Spleen (tissue), 7 donors: ENCODE measurements around the gene RPGRIP1.

Experiments used
- CTCF ChIP-seq, 11 experiments: fragments of 200-600 bp in 7 of 11; fragments of 450-650 bp in 4 of 11; sonication (generic) in 4 of 11; IDR thresholded peaks in 8 of 11; conservative IDR thresholded peaks in 3 of 11; 1 replicate in 7 of 11; 2 replicates in 4 of 11; pipeline versions ENCODE4 v1.4.0 to v1.8.0; 2016 to 2021; ENCODE audit warnings: antibody characterized with exemption in 11 of 11, inconsistent platforms in 4 of 11, mild to moderate bottlenecking in 1 of 11
- POLR2A ChIP-seq, 3 donors: fragments of 450-650 bp; IDR thresholded peaks; one replicate each; pipeline ENCODE4 v1.5.1; 2017; ENCODE audit warnings: antibody characterized with exemption in 3 of 3, mild to moderate bottlenecking in 1 of 3
- POLR2AphosphoS5 ChIP-seq, 3 donors: sonication (generic); formaldehyde crosslinking; IDR thresholded peaks; one replicate each; pipeline ENCODE4 v1.5.1; 2017; ENCODE audit warnings: antibody characterized with exemption in 3 of 3
- donor health status: DM: no; HTN: no; CAD: no; lungs with moderate emphysema.
- donor health status: DM: no; HTN: no; CAD: no.
- donor health status: DM: no; HTN: no; CAD: no.

GRCh38 chr14:21326972-21327371 is 47.1 kb downstream of the RPGRIP1 start:
- TF ChIP-seq CTCF (IDR thresholded peaks at IDR 0.05 in 8 of 11, conservative IDR thresholded peaks at IDR 0.05 in 3 of 11) (no peak), POLR2A (IDR thresholded peaks at IDR 0.05) (no peak), POLR2AphosphoS5 (IDR thresholded peaks at IDR 0.05) (no peak)
